HepG2 (cell line): ENCODE results near the gene CBX6. TPM values are rescaled to one million over a fixed set of nuclear protein-coding genes. Genes with fewer than 3 reads are reported as not detected.

ENCODE experiments used
- ATAC-seq: fragments of 200-7000 bp; cut with Tn5 transposase; 3 replicates; pipeline ENCODE4 v1.9.1; 2020; ENCODE audit warnings: mild to moderate bottlenecking, moderate library complexity
- BruUV-seq: library from RNA; stranded (reverse); fragments of 400-500 nt; replicated peaks from 2 replicates; lab custom pipeline; 2021; lab: Mats Ljungman, UMichigan
- CTCF ChIA-PET: fragments of 300-600 bp; formaldehyde crosslinking; extraction: SDS; loops from one replicate; lab custom pipeline; 2021; ENCODE audit warnings: low total read pairs, inconsistent platforms, low intra/inter-chr PET ratio; lab: Yijun Ruan, JAX
- POLR2A ChIA-PET: fragments of 350-600 bp; sonication (Branson Sonifier 250); formaldehyde crosslinking; loops from one replicate; lab custom pipeline; 2020; ENCODE audit warnings: antibody characterized with exemption, inconsistent platforms; lab: Yijun Ruan, JAX
- DNase-seq: peaks from one replicate; pipeline ENCODE4 v3.0.0-alpha.2; 2015; ENCODE audit warnings: low spot score
- FAIRE-seq: peaks from 3 replicates; lab custom pipeline; 2011; peaks lifted over from hg19 to GRCh38; lab: Jason Lieb, UNC
- H2AFZ ChIP-seq: one replicate; pipeline ENCODE4 v1.6.1; 2011; ENCODE audit warnings: low read length, inconsistent platforms
- H3K27ac ChIP-seq: fragments of 300-600 bp; 3 replicates; pipeline ENCODE4 v1.8.0; 2011; ENCODE audit warnings: mixed run types, mild to moderate bottlenecking, mixed read lengths, low read length, inconsistent platforms; ENCODE audit not compliant: insufficient read depth; ENCODE audit errors: extremely low read length
- H3K27me3 ChIP-seq, 2 experiments: fragments of 200-600 bp in 1 of 2; 2 replicates in 1 of 2; 3 replicates in 1 of 2; pipeline versions ENCODE4 v1.6.0 to v1.8.0; 2011; ENCODE audit warnings: low read length in 2 of 2, mild to moderate bottlenecking in 2 of 2, moderate library complexity in 2 of 2, inconsistent platforms in 1 of 2; ENCODE audit not compliant: insufficient read depth in 2 of 2, control insufficient read depth in 1 of 2
- H3K36me3 ChIP-seq, 2 experiments: fragments of 200-600 bp in 1 of 2; replicated peaks in 1 of 2; 2 replicates in 1 of 2; 3 replicates in 1 of 2; pipeline versions ENCODE4 v1.5.1 to v1.8.0; 2011; ENCODE audit warnings: low read length in 2 of 2, inconsistent platforms in 1 of 2; ENCODE audit not compliant: insufficient read depth in 2 of 2, control insufficient read depth in 1 of 2
- H3K4me1 ChIP-seq: 2 replicates; pipeline ENCODE4 v1.5.1; 2012; ENCODE audit warnings: low read length, inconsistent platforms; ENCODE audit not compliant: insufficient read depth
- H3K4me2 ChIP-seq: 2 replicates; pipeline ENCODE4 v1.6.0; 2011; ENCODE audit warnings: low read depth, low read length, inconsistent platforms
- H3K4me3 ChIP-seq, 3 experiments: fragments of 200-600 bp in 1 of 3; sonication (generic), shearing (Covaris generic) in 1 of 3; replicated peaks in 1 of 3; 2 replicates each; pipeline ENCODE4 v1.5.1; 2011 to 2016; ENCODE audit warnings: low read length in 3 of 3, inconsistent platforms in 2 of 3, low read depth in 2 of 3, mild to moderate bottlenecking in 2 of 3, control low read depth in 1 of 3, mixed read lengths in 1 of 3; ENCODE audit not compliant: insufficient read depth in 1 of 3
- H3K79me2 ChIP-seq: one replicate; pipeline ENCODE4 v1.6.1; 2011; ENCODE audit warnings: low read length, inconsistent platforms; ENCODE audit not compliant: insufficient read depth
- H3K9ac ChIP-seq: 2 replicates; pipeline ENCODE4 v1.6.0; 2011; ENCODE audit warnings: mild to moderate bottlenecking, low read depth, low read length, inconsistent platforms; ENCODE audit not compliant: insufficient read depth
- H3K9me3 ChIP-seq: 2 replicates; pipeline ENCODE4 v1.5.1; 2012; ENCODE audit warnings: mild to moderate bottlenecking, low read length
- H4K20me1 ChIP-seq: 2 replicates; pipeline ENCODE4 v1.6.0; 2011; ENCODE audit warnings: inconsistent platforms, mild to moderate bottlenecking, low read length, moderate library complexity; ENCODE audit not compliant: insufficient read depth
- ARNTL ChIP-seq: sonication (generic); formaldehyde crosslinking; IDR thresholded peaks from 2 replicates; pipeline ENCODE4 v1.4.0; 2020; ENCODE audit warnings: mild to moderate bottlenecking, missing genetic modification reagents
- FUBP1 ChIP-seq: sonication (generic); formaldehyde crosslinking; IDR thresholded peaks from 2 replicates; pipeline ENCODE4 v1.5.1; 2020; ENCODE audit warnings: missing genetic modification reagents, mild to moderate bottlenecking, borderline replicate concordance
- HMGA1 ChIP-seq: sonication (generic); formaldehyde crosslinking; conservative IDR thresholded peaks from 2 replicates; pipeline ENCODE4 v1.4.0; 2020; ENCODE audit warnings: missing genetic modification reagents
- HOXA5 ChIP-seq: sonication (generic); formaldehyde crosslinking; IDR thresholded peaks from 2 replicates; pipeline ENCODE4 v1.4.0; 2020; ENCODE audit warnings: missing genetic modification reagents
- MTF2 ChIP-seq: sonication (generic); formaldehyde crosslinking; IDR thresholded peaks from 2 replicates; pipeline ENCODE4 v1.5.0; 2020; ENCODE audit warnings: missing genetic modification reagents, borderline replicate concordance
- NFAT5 ChIP-seq: sonication (generic); formaldehyde crosslinking; IDR thresholded peaks from 2 replicates; pipeline ENCODE4 v1.4.0; 2020; ENCODE audit warnings: missing genetic modification reagents
- PHB2 ChIP-seq: fragments of 450-650 bp; IDR thresholded peaks from 2 replicates; pipeline ENCODE4 v1.6.1; 2018; ENCODE audit not compliant: partially characterized antibody
- PRPF4 ChIP-seq: fragments of 200-400 bp; formaldehyde crosslinking; IDR thresholded peaks from 2 replicates; pipeline ENCODE4 v1.6.1; 2016; ENCODE audit warnings: low read length, low read depth; ENCODE audit not compliant: poor library complexity, severe bottlenecking
- SUZ12 ChIP-seq: fragments of 150-350 bp; IDR thresholded peaks from 2 replicates; pipeline ENCODE4 v1.6.1; 2014; ENCODE audit warnings: low read depth, low read length
- TEF ChIP-seq: sonication (generic); formaldehyde crosslinking; IDR thresholded peaks from 2 replicates; pipeline ENCODE4 v1.5.0; 2020; ENCODE audit warnings: missing genetic modification reagents
- ZBTB26 ChIP-seq: IDR thresholded peaks from 2 replicates; pipeline ENCODE4 v1.6.1; 2016; ENCODE audit warnings: missing compliant biosample characterization, missing genetic modification reagents, borderline replicate concordance
- ZNF138 ChIP-seq: sonication (generic); formaldehyde crosslinking; IDR thresholded peaks from 2 replicates; pipeline ENCODE4 v1.5.0; 2020; ENCODE audit warnings: mild to moderate bottlenecking, low read depth, missing genetic modification reagents
- ZNF44 ChIP-seq: sonication (generic); formaldehyde crosslinking; IDR thresholded peaks from 2 replicates; pipeline ENCODE4 v1.5.1; 2020; ENCODE audit warnings: mild to moderate bottlenecking, missing genetic modification reagents
- ZNF570 ChIP-seq: sonication (generic); formaldehyde crosslinking; IDR thresholded peaks from 2 replicates; pipeline ENCODE4 v1.4.0; 2020; ENCODE audit warnings: mild to moderate bottlenecking, missing genetic modification reagents, borderline replicate concordance
- ZNF670 ChIP-seq: sonication (generic); formaldehyde crosslinking; IDR thresholded peaks from 2 replicates; pipeline ENCODE4 v1.8.0; 2022; ENCODE audit warnings: mild to moderate bottlenecking, missing genetic modification reagents, borderline replicate concordance
- WGBS: methylation state at CpG from one replicate; pipeline ENCODE4 v1.1.6; 2017; ENCODE audit warnings: low lambda C conversion rate; 5-methylcytosine and 5-hydroxymethylcytosine counted together
- in situ Hi-C: cut with HindIII; loops from 2 replicates; pipeline ENCODE4 v1.10.0; 2017; ENCODE audit warnings: low pct_unique_long_range_greater_than_20kb; ENCODE audit not compliant: extremely low pct_ligation_motif_present
- intact Hi-C: fragments of 100-400 bp; cut with micrococcal nuclease; formaldehyde crosslinking; loops from one replicate; pipeline ENCODE4 v1.10.0; 2022; ENCODE audit not compliant: unreplicated experiment
- polyA plus RNA-seq, 8 experiments: library from polyadenylated mRNA; depleted of rRNA in 3 of 8; stranded (reverse) in 7 of 8; unstranded in 1 of 8; fragments of >200 nt; fragmentation: Illumina TruSeq in 4 of 8; extraction: Trizol in 4 of 8; gene quantifications; 2 replicates each; pipeline versions ENCODE4 v1.2.1 to v1.2.3, GENCODE V29; 2011 to 2016; ENCODE audit warnings: low read depth in 4 of 8, missing spikeins in 1 of 8, mixed read lengths in 1 of 8; ENCODE audit not compliant: insufficient read depth in 1 of 8
- total RNA-seq, 5 experiments: library from RNA; depleted of rRNA; stranded (reverse); fragments of >200 nt; fragmentation: Illumina TruSeq; extraction: Trizol; gene quantifications; 2 replicates each; pipeline ENCODE4 v1.2.3, GENCODE V29; 2016; ENCODE audit warnings: low read depth in 1 of 5

The CBX6 gene
- total and polyA plus RNA-seq, 2 of the 13 experiments (the other 11 are each of a cell fraction or from before 2014, with no cell fraction given): 1.7 to 6.5 TPM

- TF ChIP-seq ZNF138 (CRISPR knock-in tag): no peak
- TF ChIP-seq HOXA5 (CRISPR knock-in tag): no peak
- no peak for TF ChIP-seq HMGA1
- no peak for TF ChIP-seq ARNTL (CRISPR knock-in tag)
- no peak for TF ChIP-seq SUZ12
- no peak for TF ChIP-seq PRPF4
- TF ChIP-seq ZNF570 (CRISPR knock-in tag): no peak
- no peak for TF ChIP-seq FUBP1
- TF ChIP-seq, all 625 proteins: peak for 0
Measured at GRCh38 chr22:38826801-38827200, 45.2 kb downstream of the CBX6 start (continued).

- in situ Hi-C loops (no loop called here), intact Hi-C loops (no loop called here)
- ChIA-PET POLR2A (no interaction called here), CTCF (no interaction called here)
- Histone ChIP-seq H4K20me1 (no peaks in the 10 kb centered on the region), H3K36me3 (no peaks in the 10 kb centered on the region), H3K4me1 (no peaks in the 10 kb centered on the region), H3K4me2 (no peak overlapping the region), H3K9me3 (no peaks in the 10 kb centered on the region), H3K27ac (no peak overlapping the region), H3K27me3 (no peaks in the 10 kb centered on the region), H3K9ac (no peak overlapping the region), H3K4me3 (no peak overlapping the region), H3K79me2 (no peaks in the 10 kb centered on the region), H2AFZ (no peak overlapping the region)
- DNase-seq: no peak
- ATAC-seq: no peak
- no TSS peak for BruUV-seq
- no peak for FAIRE-seq
- 87% methylated on average over 16 of the region's 16 CpGs for WGBS
- TF ChIP-seq ZNF670 (no peak), ZNF44 (CRISPR knock-in tag) (no peak), PHB2 (no peak), MTF2 (CRISPR knock-in tag) (no peak), ZBTB26 (no peak), TEF (CRISPR knock-in tag) (no peak), NFAT5 (CRISPR knock-in tag) (no peak)
Measured at GRCh38 chr22:38826386-38826785, 45.6 kb downstream of the CBX6 start.
